GM21619 (cell line): ENCODE measurements around the gene TNFAIP8L3.
"Not testable (repeated sequence)": the region's sequence is repeated elsewhere in the genome, so short reads cannot be mapped to it uniquely, and the experiment has no call there.

Experiments
- ATAC-seq: cut with Tn5 transposase; IDR thresholded peaks from one replicate; pipeline ENCODE4 v1.9.1; 2021; ENCODE audit not compliant: unreplicated experiment

Gene TNFAIP8L3

GRCh38 chr15:51094606-51095569, at the start of gene TNFAIP8L3:
Gene TNFAIP8L3 (minus strand): TSS chr15:51094906. CDS start chr15:51094595, 311 bp downstream.
- no peak for ATAC-seq

DNA sequence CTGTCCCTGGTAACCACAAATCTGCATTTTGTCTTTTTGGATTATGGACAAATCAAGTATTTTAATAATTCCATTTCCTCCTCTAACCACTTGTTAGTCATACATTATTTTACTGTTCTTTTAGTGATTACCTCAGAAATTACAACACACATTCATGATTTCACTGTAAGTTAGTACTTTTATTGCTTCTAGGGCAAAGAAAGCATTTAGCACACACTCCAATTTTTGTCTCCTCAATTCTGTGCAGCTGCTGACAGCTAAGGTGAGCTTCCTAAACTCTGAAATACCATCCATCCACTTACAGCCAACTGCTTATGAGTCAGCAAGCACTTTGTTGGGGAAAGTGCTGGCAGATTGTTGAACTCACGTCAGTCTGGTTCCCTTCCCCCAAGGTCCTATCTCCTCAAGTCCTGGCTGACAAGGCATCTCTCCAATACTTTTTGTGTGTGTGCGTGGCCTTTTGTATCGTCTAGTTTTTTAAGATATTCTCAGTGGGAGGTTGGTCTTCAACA, 49.4 kb upstream of the TNFAIP8L3 start:
- no peak for ATAC-seq

DNA sequence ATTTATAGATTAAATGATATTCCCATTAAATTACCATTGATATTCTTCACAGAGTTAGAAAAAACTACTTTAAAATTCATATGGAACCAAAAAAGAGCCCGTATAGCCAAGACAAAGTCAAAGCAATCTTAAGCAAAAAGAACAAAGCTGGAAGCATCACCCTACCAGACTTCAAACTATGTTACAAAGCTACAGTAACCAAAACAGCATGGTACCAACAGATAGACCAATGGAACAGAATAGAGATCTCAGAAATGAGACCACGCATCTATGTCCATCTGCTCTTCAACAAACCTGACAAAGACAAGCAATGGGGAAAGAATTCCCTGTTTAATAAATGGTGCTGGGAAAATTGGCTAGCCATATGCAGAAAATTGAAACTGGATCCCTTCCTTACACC, 45.6 kb upstream of the TNFAIP8L3 start:
- not testable (repeated sequence) for ATAC-seq

DNA sequence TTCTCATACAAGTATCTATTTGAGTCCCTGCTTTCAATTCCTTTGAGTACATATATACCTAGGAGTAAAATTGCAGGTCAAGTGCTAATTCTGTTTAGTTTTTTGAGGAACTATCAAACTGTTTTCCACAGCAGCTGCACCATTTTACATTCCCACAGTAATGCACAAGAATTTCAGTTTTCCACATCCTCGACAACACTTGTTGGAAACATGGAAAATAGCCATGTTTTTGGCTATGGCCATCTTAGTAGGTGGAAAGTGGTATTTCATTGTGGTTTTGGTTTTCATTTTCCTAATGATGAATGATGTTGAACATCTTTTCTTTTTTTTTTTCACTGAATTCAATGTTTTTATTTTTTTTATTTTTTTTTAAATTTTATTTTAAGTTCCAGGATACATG, 44.4 kb upstream of the TNFAIP8L3 start:
- ATAC-seq: no peak

DNA sequence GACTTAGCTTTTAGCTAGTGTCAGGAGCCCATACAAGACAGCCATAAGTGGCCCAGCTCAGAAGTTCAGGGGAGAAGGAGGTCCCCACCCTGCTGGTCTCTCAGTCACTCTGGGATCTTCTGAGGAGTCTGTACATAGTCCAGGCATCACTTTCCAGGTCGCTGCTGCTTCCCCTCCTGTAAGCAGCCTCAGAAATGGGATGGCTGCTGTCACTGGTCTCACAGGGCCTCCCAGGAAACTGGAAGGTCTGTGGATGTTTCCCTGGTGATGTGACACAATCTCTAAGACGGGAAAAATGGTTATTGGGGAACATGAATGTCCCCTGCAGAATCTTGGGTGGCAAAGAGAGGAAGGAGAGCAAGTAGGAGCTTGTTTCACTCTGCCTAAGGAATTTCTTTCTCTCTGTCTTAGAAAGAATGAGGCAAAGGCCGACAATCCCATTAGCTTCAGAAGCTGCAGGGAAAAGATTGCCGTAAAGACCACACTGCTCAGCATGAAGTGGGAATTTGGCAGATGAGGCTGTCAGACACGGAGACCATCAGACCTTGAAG, 43.2 kb upstream of the TNFAIP8L3 start:
- no peak for ATAC-seq

GRCh38 chr15:51137024-51137423, 42.3 kb upstream of the TNFAIP8L3 start:
- no peak for ATAC-seq

DNA sequence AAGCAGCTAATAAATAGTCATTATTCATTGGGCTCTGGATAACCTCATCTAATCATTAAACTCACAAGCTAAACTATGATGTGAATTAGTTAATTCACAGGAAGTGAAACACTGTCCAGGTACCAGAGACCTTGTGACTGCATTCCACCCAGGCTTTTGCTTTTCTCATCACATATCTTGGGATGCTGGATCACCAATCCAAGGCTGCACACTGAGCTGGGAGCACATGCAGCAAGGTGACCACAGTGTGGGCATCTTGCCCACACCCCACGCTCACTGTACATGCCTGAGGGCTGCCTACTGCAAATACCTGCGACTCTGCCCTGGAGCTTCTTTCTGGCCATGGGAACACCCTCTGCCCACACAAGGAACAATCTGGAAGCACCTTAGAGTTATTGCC, 40.6 kb upstream of the TNFAIP8L3 start:
- ATAC-seq: no peak

GRCh38 chr15:51134416-51135199, 39.9 kb upstream of the TNFAIP8L3 start:
- ATAC-seq: no peak

DNA sequence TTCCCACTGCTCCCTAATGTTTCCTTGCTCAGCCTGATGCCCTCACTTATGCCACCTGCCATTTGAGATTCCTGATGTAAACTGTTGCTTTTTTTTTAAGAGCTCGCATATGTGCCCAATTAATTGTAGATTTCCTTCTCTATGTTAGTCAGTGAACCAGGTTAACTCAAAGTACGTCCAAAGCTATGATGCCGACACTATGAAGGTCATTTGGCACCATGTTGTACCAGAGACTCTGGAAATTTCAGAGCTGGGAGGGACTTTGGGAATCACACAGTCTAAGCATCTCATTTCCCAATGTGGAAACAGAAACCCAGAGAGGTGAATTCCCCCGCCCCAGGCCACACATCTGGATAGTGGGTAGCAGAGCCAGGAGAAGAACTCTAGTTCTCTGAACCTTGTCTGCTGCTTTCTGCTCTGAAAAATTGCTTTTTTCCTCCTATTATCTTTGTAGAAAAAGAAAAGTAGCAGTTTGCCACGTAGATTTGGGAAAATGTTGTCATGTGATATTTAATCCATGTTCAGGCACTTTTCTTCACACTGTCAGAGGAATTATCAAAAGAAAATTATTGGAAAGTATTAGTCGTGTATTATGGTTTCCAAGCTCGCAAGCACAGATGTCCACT, 38.5 kb upstream of the TNFAIP8L3 start:
- ATAC-seq: no peak

DNA sequence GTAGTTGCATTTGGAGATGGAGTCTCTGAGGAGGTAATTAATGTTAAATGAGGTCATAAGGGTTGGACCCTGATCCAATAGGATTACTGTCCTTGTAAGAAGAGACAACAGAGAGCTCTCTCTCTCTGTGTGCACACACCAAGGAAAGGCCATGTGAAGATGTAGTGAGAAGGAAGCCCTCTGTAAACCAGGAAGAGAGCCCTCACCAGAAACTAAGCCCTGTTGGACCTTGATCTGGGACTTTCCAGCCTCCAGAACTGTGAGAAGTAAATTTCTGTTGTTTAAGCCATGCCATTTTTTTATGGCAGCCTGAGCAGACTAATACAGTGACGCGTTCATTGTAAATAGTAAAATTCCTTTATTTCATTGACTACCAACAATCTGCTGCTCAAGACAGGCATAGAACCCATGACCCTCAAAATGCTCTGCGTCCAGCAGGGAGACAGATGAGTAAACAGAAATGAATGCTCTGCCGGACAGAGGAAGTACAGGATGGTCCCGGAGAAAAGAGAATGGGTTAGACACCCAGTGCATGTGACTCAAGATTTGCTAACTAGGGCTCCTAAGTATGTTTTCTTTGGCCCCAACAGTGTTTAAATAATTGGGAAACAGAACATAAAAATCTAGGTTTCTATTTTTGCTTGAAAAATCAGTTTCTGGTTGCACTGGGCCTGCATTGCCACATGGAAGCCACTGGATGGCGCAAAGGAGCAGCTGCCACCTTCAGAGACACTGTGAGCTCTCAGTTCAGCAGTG, 37.9 kb upstream of the TNFAIP8L3 start:
- ATAC-seq: no peak

DNA sequence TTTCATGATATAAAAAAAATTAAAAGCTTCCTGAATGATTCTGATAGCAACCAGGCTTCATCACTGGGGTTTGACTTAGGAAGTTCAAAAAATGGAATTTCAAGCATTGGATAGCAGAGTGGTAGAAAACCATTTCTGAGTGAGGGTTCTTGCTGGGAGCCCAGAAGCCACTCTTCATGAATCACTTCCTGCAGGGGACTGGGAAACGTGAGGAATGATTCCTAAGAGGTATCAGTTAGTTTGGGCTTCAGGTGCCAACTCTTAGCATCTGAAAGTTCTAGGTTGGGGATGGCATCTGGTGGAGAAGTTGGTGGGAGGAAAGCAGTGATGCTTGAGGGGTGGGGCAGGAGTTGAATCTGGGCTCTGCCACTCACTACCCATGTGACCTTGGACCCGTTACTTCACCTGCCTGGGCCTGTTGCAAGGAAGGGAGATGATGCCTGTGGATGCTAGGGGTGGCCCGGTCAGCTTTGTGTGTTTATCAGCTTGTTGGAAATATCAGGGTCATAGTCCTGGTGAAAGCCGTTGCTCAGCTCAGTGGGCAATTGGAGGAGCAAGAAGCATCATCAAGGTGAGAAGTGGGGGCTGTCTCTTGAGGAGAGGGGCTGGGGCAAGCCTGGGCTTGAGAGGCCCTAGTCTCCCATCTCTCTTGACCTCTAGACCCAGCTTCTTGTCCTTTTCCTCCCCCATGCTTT, 37.0 kb upstream of the TNFAIP8L3 start:
- ATAC-seq: no peak

DNA sequence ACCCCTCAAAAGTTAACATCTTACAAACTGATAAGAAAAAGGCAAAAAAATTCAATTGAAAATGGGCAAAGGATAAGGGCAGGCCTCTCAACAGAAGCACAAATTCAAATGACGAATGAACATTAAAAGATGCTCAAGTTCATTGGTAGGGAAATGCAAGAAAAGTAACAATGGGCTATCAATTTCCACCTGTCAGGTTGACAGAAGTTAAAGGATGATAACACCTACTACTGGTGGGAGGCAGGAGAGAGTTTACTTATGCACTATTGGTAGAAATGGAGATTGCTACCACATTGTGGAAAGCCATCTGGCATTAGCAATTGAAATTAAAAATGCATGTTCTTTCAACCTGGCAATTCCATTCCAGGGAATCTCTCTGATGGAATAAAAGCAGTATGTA, 35.6 kb upstream of the TNFAIP8L3 start:
- no peak for ATAC-seq

- no peak for ATAC-seq
Measured at GRCh38 chr15:51129535-51130188, 35.0 kb upstream of the TNFAIP8L3 start.

DNA sequence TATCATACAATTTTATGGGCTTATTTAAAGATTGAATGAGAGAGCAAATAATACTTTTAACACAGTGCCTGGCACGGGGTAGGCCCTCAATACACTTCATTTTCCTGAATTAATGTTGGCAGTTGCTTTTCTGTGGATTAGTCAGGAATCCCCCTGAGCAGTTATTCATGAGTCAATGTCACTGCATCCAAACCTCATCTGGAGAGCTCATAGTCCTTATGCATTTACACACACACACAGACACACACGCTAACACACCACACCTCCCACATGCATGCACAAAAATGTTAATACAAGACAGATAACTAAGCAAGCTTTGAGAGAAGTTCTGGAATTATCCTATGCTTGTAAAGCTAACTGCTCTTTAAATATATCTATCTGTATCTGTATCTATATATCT, 34.0 kb upstream of the TNFAIP8L3 start:
- no peak for ATAC-seq

- ATAC-seq: no peak
Measured at GRCh38 chr15:51126842-51127241, 32.1 kb upstream of the TNFAIP8L3 start.

DNA sequence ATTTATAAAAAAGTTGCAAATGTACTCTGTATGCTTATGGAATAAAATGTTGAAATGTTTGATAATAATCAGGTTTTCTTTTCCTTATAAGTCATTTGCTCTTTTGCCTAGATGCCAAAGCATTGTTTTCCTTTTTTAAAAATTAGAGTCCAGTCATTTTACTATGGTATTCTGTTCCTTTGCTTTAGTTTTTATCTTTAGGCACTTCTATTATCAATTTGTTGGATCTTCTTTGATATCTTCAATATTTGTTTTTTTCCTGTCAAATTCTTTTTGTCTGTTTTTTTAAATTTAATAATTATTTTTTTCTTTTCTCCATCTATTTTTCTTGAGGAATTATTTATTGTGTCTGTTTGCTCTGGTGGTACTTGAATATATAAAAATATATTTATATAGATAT, 28.3 kb upstream of the TNFAIP8L3 start:
- ATAC-seq: not testable (repeated sequence)

- no peak for ATAC-seq
Measured at GRCh38 chr15:51121631-51122225, 27.0 kb upstream of the TNFAIP8L3 start.

DNA sequence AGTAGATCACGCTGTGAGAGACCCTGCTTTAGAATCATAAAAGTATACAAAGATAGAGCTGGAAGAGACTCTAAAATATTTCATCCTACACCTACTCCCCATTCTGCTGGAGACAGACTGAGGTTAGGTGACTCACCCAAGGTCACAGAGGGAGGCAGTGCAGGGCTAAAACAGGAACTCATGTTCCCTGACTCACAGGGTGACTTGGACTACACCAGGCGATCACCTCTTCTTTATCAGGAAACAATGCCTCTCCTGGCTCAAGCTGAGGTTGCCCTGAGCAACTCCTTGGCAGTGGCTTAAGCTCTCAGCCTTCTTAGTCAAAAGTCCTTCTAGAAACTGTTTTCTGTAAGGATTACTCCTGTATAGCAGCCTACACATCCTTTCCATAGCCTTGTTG, 26.4 kb upstream of the TNFAIP8L3 start:
- no peak for ATAC-seq

DNA sequence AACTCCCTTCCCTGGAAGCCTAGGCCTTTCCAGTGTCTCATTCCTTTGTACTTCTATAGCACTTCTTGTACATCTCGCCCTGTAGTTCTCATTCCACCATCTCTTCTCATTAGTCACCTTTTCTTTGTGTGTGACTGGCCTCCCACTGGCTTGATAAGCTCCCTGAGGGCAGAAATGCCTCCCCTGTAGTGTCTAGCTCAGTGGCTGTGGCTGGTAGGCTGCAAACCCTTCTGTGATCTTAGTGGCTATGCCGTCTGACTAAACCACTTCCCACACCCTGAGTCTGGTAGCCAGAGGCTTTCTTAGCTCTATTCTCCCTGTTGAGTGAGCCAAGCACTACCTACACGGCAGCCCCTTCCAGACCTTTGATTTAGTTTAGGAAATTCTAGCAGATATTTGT, 24.4 kb upstream of the TNFAIP8L3 start:
- no peak for ATAC-seq
